AG09309 (cell line): ENCODE measurements around the gene NEGR1.

Source experiments
- DNase-seq: peaks from one replicate; pipeline ENCODE4 v3.0.0-alpha.2; 2010; ENCODE audit warnings: low read depth
- H3K4me3 ChIP-seq: 2 replicates; pipeline ENCODE4 v1.5.1; 2011; ENCODE audit warnings: mild to moderate bottlenecking, low read depth, low read length, moderate library complexity; ENCODE audit not compliant: control insufficient read depth
- TF ChIP-seq, protein P1 (sequence below): IDR thresholded peaks from 2 replicates; pipeline ENCODE4 v1.5.1; 2011; ENCODE audit warnings: mild to moderate bottlenecking, low read depth, low read length, inconsistent platforms; ENCODE audit not compliant: insufficient read depth, control insufficient read depth; ENCODE audit errors: missing control alignments

NEGR1 gene

DNA sequence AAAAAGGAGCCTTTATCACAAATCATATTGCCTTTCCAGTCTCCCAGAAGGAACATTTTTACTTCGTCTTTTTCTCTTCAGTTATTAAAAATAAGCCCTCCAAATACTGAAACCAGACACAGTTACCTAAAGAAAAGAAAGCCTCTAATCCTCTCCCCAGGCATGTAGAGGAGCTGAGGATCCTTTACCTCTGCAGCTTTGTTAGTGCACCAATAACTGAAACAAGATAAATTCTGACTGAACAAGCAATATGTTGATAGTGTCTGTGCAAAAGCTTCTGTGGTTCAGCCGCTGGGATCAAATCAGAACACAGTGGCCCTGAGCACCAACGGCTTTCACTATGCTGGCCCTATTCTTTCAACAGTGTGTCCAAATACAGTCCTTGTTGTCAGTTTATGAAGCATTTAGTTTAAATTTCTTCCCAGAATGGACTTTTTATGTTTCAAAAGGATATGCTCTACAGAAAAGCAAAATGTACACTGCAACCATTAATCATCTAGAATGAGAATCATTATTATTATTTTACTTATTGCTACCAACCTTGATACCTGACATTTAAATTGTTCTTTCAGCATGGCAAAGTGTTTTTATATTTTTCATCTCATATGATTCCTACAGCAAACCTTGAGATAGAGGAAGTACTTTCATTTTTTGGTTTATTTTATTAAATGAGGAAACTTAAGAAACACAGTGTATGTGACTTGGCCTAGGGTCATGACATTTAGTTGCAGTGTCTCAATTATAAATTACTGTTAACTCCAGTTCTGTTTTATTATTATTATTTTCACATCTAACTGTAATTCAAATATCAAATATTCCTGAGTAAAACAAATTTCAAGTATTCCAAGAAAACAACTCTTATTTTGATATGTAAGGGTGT, 217.9 kb downstream of the NEGR1 start:
- no peak for DNase-seq
- TF ChIP-seq, protein P1, sequence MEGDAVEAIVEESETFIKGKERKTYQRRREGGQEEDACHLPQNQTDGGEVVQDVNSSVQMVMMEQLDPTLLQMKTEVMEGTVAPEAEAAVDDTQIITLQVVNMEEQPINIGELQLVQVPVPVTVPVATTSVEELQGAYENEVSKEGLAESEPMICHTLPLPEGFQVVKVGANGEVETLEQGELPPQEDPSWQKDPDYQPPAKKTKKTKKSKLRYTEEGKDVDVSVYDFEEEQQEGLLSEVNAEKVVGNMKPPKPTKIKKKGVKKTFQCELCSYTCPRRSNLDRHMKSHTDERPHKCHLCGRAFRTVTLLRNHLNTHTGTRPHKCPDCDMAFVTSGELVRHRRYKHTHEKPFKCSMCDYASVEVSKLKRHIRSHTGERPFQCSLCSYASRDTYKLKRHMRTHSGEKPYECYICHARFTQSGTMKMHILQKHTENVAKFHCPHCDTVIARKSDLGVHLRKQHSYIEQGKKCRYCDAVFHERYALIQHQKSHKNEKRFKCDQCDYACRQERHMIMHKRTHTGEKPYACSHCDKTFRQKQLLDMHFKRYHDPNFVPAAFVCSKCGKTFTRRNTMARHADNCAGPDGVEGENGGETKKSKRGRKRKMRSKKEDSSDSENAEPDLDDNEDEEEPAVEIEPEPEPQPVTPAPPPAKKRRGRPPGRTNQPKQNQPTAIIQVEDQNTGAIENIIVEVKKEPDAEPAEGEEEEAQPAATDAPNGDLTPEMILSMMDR: no peak
- H3K4me3 ChIP-seq: no peak overlapping the region

DNA sequence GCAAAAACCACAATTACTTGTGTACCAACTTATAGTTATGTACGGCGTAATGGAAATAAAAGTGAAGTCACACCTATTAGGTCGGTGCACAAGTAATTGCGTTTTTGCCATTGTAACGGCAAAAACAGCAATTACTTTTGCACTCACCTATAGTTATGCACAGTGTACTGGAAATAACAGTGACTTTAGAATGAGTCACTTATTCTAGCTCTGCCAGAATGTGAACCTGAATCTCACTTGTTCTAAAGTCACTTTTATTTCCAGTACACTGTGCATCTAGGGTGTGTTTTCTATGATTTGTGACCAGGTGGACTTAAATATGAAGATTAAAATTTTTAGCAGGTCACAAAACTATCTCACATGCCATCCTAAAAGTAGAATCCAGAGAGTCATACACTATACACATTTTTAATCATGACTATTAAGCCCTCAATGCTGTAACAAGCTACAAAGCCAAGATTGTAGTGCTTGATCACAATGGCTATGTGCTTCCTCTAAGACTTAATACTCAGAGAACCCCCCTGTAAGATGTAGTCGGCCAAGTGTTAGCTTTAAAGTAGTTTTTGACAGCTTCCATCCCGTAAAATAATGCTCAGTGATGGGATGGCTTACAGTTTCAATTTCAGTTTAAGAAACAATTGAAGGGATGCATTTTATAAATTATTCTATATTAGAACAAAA, 218.8 kb downstream of the NEGR1 start:
- H3K4me3 ChIP-seq: no peak overlapping the region
- no peak for DNase-seq
- TF ChIP-seq, protein P1: no peak

DNA sequence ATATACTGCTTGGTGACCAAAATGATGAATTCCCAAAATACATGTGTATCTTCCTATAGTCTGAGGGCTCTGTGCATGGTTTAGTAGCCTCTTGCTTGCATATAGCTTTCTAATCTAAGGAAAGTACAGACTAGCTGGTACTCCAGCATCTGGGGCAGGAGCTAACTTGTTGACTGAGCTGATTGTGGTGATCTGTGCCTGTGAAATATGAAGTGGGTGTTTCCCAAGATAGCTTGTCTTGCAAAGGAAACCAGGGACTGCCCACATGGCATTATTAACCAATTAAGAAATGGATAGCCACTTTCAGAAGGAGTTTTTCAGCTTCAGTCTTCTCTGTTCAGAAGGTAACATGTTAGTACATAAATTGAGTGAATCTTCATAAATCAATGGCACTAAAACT, 219.8 kb downstream of the NEGR1 start:
- DNase-seq: no peak
- H3K4me3 ChIP-seq: no peak overlapping the region
- TF ChIP-seq, protein P1: no peak

DNA sequence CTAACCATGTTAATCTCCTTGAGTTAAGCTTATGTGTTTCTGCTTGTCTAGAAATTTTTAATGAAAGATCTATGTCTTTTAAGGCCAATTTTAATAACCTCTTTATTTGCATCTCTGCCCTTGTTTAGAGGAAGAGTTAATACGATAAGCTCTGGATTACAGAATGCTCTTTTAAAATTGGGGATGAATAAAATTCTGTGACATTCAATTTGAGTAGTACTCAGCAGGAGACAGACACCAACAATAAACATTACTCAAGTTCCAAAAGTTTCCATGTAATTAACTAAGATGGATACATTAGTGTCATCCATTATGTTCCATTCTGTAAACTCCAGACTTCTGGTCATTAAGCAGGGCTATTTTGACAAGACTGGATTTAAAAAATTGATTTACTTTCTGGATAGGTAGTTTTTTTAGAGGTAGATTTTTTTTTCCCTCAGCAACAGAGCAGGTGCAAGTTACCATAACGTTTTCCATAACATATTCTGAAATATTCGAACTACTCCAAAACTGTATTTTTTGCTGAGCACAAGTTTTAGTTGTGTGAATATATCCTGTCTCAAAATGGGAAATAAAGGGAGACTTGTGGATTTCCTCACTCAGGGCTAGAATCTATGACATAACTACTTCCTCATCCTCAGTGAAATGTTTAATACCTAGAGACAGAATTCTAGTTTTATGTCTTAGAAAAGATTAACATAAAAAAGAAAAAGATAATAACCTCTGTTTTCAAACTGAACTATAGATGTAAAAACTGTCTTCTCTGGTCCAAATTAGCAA, 221.7 kb downstream of the NEGR1 start:
- H3K4me3 ChIP-seq: no peak overlapping the region
- no peak for DNase-seq
- TF ChIP-seq, protein P1: no peak

DNA sequence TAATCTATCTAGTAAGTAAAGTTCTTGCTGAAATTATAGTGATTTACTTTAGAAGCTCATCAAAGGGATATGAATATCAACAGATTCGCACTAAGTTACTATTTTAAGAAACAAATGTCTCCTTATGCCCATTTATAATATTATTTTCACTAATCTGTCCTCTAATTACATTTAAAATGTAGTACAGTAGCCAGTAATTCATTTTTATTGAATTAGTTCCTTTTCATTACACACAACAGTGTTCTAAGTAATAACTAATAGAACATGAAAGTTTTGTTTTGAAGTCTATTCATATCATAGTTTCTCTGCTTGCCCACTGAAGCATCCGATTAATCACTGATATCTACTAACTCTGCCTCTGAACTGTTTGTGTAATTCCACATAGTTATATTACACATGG, 225.8 kb downstream of the NEGR1 start:
- no peak overlapping the region for H3K4me3 ChIP-seq
- DNase-seq: no peak
- TF ChIP-seq, protein P1: no peak

DNA sequence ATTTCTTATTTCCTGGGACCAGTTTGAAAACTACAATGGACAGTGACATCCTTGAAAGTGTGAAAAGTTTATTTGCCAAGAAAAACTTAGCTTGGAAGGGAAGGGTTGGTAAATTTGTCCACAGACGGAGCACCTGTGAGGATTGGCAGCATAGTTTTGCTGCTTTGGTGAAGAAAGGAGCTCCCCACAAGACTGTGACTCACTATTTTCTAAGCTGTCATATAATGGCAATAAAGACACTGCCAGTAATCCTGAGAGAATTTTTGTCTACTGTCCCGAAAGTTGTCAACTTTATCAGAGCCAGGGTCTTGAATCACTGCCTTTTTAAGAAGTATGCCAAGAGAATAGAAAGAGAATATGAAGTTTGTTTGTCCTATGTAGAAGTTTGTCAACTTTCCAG, 230.8 kb downstream of the NEGR1 start:
- H3K4me3 ChIP-seq: no peak overlapping the region
- no peak for DNase-seq
- TF ChIP-seq, protein P1: no peak
